ENCODE measurements around the gene KCNRG. TPM values are rescaled to one million over a fixed set of nuclear protein-coding genes. Genes with fewer than 3 reads are reported as not detected.
"Not testable (repeated sequence)": the region's sequence is repeated elsewhere in the genome, so short reads cannot be mapped to it uniquely, and the experiment has no call there.

Gene KCNRG
- total RNA-seq (2014; rRNA removed; shearing (Covaris generic)): 0.80 and 1.7 TPM in 2 replicates
- polyA plus RNA-seq (2015; cell fraction: cytosol; rRNA removed): 1.00 and 1.3 TPM in 2 replicates
- polyA plus RNA-seq (2015; cell fraction: nucleus; rRNA removed): 3.0 TPM in 1 of 2 replicates, not detected in the other

GRCh38 chr13:50015258-50015657, at the start of gene KCNRG:
TSS of gene KCNRG (plus strand) at chr13:50015444. CDS start at chr13:50015494, 50 bp downstream.
- no peak for DNase-seq (ENCODE audit: low read depth, low spot score)
- in situ Hi-C loops (cut with HindIII; ENCODE audit: low pct_unique_long_range_greater_than_20kb, low sequenced_read_pairs): no loop called here

GRCh38 chr13:49967456-49967855, 47.8 kb upstream of the KCNRG start:
- DNase-seq (ENCODE audit: low read depth, low spot score): no peak

DNA sequence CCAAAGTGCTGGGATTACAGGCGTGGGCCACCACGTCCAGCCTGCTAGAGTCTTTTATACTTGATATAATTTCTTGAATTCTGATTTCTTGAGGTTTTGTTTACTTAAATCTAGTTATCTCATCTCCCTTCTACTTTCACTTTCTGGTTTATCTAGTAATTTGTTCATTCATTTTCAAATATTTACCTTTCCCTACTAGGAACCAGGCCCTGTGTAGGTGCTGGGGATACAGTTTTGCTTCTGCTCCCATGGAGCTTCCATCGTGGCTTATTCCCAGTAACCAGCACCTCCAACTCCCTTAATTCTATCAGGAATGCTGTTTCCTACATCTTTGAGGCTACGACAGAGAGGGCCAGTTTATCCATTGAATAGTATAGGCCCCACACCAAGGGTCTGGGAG, 42.5 kb upstream of the KCNRG start:
- no peak for DNase-seq (ENCODE audit: low read depth, low spot score)
- in situ Hi-C loops (cut with HindIII; ENCODE audit: low pct_unique_long_range_greater_than_20kb, low sequenced_read_pairs): no loop called here

More at GRCh38 chr13:49967456-49967855, 47.8 kb upstream of the KCNRG start:
- in situ Hi-C loops (cut with HindIII; ENCODE audit: low pct_unique_long_range_greater_than_20kb, low sequenced_read_pairs): no loop called here

DNA sequence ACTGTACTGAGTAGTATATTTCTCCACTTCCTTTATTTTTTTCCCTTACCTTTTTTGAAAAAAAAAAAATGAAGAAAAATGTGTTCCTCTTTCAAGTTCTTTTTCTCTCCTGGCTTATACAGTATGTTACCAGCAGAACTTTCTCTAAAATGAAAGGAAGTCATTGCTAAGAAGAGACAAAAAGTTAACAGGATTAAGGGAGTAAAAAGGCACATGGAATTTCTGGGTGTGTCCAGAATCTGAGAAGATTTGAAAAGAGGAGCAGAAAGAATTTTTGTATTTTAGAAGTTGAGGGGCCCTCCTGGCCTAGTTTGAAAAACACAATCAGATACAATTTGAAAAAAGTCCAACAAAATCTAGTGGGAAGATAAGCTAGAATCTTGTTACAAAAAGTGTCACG, 39.4 kb upstream of the KCNRG start:
- DNase-seq (ENCODE audit: low read depth, low spot score): no peak
- in situ Hi-C loops (cut with HindIII; ENCODE audit: low pct_unique_long_range_greater_than_20kb, low sequenced_read_pairs): no loop called here

- in situ Hi-C loops (cut with HindIII; ENCODE audit: low pct_unique_long_range_greater_than_20kb, low sequenced_read_pairs): no loop called here
- DNase-seq (ENCODE audit: low read depth, low spot score): peak; percentile 88
Measured at GRCh38 chr13:49976314-49977258, 38.7 kb upstream of the KCNRG start.

DNA sequence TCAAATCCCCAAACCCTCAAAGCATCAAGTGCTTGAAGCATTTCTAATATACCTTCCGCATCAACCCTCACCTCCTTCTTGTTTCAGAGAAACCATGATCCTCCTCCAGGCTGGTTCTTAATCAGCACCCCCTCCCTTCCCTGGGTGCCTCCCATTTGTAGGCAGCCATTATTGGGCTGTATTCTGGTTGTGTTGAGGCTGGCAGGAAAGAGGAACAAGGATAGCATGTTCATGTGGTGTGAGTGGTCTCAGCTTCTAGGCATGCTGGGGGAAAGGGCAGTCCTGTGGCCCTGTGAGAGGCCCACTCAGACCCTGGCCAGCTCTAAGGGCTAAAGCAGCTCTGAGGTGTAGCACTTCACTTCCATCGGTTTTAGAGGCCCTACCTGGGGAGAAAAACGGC, 37.3 kb upstream of the KCNRG start:
- in situ Hi-C loops (cut with HindIII; ENCODE audit: low pct_unique_long_range_greater_than_20kb, low sequenced_read_pairs): no loop called here

GRCh38 chr13:49980266-49980665, 35.0 kb upstream of the KCNRG start:
- in situ Hi-C loops (cut with HindIII; ENCODE audit: low pct_unique_long_range_greater_than_20kb, low sequenced_read_pairs): no loop called here
- no peak for DNase-seq (ENCODE audit: low read depth, low spot score)

More for the DNA sequence above, 37.3 kb upstream of the KCNRG start:
- no peak for DNase-seq (ENCODE audit: low read depth, low spot score)

DNA sequence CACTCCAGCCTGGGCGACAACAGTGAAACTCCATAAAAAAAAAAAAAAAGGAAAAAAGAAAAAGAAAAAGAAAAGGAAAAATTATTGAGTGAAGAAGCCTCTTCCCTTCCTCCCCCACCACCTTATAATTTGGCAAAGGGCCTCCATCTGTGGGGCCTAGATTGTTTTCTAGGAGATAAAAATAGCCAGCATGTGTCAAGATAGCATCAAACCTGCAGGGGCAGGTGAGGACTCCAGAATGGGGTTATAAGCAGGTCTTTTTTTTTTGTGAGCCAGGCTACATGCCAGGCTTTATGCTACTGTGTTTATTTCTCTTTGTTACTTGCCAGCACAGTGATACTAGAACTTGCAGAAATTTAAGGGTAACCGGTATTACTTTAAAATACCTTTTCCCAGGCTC, 30.1 kb upstream of the KCNRG start:
- in situ Hi-C loops (cut with HindIII; ENCODE audit: low pct_unique_long_range_greater_than_20kb, low sequenced_read_pairs): no loop called here
- DNase-seq (ENCODE audit: low read depth, low spot score): no peak

- in situ Hi-C loops (cut with HindIII; ENCODE audit: low pct_unique_long_range_greater_than_20kb, low sequenced_read_pairs): no loop called here
Measured at GRCh38 chr13:49986471-49986870, 28.8 kb upstream of the KCNRG start.

GRCh38 chr13:49990612-49991011, 24.6 kb upstream of the KCNRG start:
- in situ Hi-C loops (cut with HindIII; ENCODE audit: low pct_unique_long_range_greater_than_20kb, low sequenced_read_pairs): not testable (repeated sequence)

More at GRCh38 chr13:49986471-49986870, 28.8 kb upstream of the KCNRG start:
- no peak for DNase-seq (ENCODE audit: low read depth, low spot score)

GRCh38 chr13:49993111-49993510, 22.1 kb upstream of the KCNRG start:
- in situ Hi-C loops (cut with HindIII; ENCODE audit: low pct_unique_long_range_greater_than_20kb, low sequenced_read_pairs): no loop called here
- no peak for DNase-seq (ENCODE audit: low read depth, low spot score)

More at GRCh38 chr13:49990612-49991011, 24.6 kb upstream of the KCNRG start:
- DNase-seq (ENCODE audit: low read depth, low spot score): not testable (repeated sequence)

GRCh38 chr13:49993666-49994065, 21.6 kb upstream of the KCNRG start:
- DNase-seq (ENCODE audit: low read depth, low spot score): no peak
- in situ Hi-C loops (cut with HindIII; ENCODE audit: low pct_unique_long_range_greater_than_20kb, low sequenced_read_pairs): no loop called here

DNA sequence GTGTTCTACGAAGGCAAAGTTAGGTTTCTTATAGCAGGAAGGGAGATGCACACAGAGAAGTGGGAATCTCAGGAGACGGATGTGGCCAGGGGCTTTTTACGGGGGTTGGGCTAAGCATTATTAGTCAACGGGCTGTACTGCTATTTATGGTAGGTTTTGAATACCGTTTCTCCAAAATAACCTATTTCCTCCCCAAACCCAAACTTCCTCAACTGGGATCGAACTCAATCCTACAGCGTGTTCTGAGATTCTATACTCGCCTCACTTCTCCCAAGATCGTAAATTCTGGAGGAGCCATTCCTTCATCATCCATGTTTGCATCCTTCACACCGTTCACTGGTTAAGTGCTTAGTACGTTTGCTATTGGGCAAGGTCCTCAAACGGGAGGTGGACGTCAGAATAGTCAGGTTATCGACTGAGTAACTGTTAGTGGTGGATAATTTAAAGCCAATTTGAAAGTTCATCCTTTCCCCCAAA, 19.6 kb upstream of the KCNRG start:
- no peak for DNase-seq (ENCODE audit: low read depth, low spot score)
- in situ Hi-C loops (cut with HindIII; ENCODE audit: low pct_unique_long_range_greater_than_20kb, low sequenced_read_pairs): no loop called here

- peak; percentile 88 for DNase-seq (ENCODE audit: low read depth, low spot score)
- in situ Hi-C loops (cut with HindIII; ENCODE audit: low pct_unique_long_range_greater_than_20kb, low sequenced_read_pairs): no loop called here
Measured at GRCh38 chr13:49996161-49996915, 18.9 kb upstream of the KCNRG start.

- in situ Hi-C loops (cut with HindIII; ENCODE audit: low pct_unique_long_range_greater_than_20kb, low sequenced_read_pairs): no loop called here
- DNase-seq (ENCODE audit: low read depth, low spot score): peak; percentile 89
Measured at GRCh38 chr13:49996951-49997895, 18.0 kb upstream of the KCNRG start, which contains the start of gene TRIM13. TSS of gene TRIM13 (plus strand) at chr13:49997042. CDS start at chr13:50011941, 14,899 bp downstream.

DNA sequence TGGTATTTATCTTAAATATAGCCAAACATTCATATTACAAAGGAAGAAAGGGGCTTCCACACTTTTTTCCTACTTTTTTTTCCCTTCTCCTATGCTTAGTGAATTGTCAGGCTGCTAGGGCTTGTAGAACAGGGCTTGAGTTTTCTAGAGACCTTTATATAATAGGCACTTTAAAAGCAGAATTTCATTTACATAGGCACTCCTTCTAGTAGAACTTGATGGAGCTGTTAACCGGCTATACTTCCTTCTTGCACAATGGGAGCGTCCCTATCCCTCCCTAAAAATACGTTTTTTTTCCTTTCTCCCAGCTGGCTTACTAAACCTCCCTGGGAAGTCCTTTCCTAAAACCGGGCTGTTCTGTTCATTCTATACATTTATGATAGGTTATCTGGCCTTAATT, 17.3 kb upstream of the KCNRG start:
- no peak for DNase-seq (ENCODE audit: low read depth, low spot score)
- in situ Hi-C loops (cut with HindIII; ENCODE audit: low pct_unique_long_range_greater_than_20kb, low sequenced_read_pairs): no loop called here
